ENCODE results near the gene KAT2A.

The KAT2A gene

DNA sequence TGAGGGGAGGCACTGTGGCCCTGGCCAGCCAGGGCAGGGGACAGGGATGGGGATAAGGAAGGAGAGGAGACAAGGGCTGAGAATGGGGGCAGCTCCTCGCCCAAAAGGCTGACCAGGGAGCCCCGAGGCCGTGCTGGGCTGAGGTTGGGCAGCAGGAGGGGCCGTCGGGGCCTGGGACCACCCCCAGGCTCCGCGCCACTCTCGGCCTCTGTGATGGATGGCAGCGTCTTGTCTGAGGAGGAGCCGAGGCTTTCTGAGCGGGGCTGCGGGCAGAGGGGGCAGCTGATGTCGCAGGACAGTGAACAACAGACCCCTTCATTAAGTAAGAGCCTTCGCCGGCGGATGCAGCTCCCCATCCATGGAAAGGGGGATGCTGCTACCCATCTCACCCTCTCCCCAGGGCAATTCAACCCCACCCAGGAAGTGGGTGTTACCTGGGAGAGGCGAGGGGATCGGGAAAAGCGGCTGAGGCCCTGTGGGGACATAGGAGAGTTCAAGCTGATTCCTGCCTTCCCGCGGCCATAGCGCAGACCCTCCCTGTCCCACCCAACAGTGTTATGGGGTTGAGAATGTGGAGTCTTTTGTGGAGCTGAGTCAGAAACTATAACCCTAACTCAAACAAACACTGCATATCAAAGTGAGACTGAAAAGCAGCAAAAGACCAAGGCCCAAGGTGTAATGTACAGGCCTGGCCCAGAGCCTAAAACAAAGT, 42.7 kb upstream of the KAT2A start:
- no peak for ATAC-seq
- no peak for TF ChIP-seq ZNF70 (CRISPR knock-in tag; IDR thresholded peaks at IDR 0.05)
- TF ChIP-seq, protein P1, sequence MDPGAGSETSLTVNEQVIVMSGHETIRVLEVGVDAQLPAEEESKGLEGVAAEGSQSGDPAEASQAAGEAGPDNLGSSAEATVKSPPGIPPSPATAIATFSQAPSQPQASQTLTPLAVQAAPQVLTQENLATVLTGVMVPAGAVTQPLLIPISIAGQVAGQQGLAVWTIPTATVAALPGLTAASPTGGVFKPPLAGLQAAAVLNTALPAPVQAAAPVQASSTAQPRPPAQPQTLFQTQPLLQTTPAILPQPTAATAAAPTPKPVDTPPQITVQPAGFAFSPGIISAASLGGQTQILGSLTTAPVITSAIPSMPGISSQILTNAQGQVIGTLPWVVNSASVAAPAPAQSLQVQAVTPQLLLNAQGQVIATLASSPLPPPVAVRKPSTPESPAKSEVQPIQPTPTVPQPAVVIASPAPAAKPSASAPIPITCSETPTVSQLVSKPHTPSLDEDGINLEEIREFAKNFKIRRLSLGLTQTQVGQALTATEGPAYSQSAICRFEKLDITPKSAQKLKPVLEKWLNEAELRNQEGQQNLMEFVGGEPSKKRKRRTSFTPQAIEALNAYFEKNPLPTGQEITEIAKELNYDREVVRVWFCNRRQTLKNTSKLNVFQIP (CRISPR knock-in tag; IDR thresholded peaks at IDR 0.05; ENCODE audit: borderline replicate concordance, low read depth), result no peak

DNA sequence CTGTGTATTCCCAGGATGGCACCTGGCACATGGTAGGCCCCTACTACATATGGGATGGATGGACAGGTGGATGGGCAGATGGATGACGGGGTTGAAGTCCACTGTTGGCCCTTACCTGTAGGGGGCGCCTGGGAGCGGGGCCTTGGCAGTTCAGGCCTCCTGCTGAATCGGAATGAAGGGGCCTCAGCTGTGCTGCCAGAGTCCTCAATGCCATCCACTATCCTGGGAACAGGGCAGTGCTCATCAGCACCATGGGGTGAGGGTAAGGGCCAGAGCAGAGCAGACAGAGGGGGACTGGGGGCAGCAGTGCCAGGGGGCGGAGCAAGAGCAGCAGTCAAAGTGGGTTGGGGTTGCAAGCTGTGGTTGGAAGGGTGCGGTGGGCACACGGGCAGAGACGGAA, 41.9 kb upstream of the KAT2A start:
- peak; percentile 16; the same call in 1 of the 3 replicates for ATAC-seq
- TF ChIP-seq OSR1 (CRISPR knock-in tag; IDR thresholded peaks at IDR 0.05) (no peak), ESRRG (CRISPR knock-in tag; IDR thresholded peaks at IDR 0.05) (no peak), SNAI2 (CRISPR knock-in tag; IDR thresholded peaks at IDR 0.05) (no peak), ZNF70 (CRISPR knock-in tag; IDR thresholded peaks at IDR 0.05) (no peak), TCF4 (CRISPR knock-in tag; IDR thresholded peaks at IDR 0.05; ENCODE audit: borderline replicate concordance) (no peak), ZC3H10 (CRISPR knock-in tag; IDR thresholded peaks at IDR 0.05) (no peak), ZNF565 (CRISPR knock-in tag; conservative IDR thresholded peaks at IDR 0.05; ENCODE audit: low read depth) (no peak), TOX (CRISPR knock-in tag; IDR thresholded peaks at IDR 0.05; ENCODE audit: borderline replicate concordance) (no peak), ZNF8 (CRISPR knock-in tag; IDR thresholded peaks at IDR 0.05) (no peak)
- TF ChIP-seq, protein P2, sequence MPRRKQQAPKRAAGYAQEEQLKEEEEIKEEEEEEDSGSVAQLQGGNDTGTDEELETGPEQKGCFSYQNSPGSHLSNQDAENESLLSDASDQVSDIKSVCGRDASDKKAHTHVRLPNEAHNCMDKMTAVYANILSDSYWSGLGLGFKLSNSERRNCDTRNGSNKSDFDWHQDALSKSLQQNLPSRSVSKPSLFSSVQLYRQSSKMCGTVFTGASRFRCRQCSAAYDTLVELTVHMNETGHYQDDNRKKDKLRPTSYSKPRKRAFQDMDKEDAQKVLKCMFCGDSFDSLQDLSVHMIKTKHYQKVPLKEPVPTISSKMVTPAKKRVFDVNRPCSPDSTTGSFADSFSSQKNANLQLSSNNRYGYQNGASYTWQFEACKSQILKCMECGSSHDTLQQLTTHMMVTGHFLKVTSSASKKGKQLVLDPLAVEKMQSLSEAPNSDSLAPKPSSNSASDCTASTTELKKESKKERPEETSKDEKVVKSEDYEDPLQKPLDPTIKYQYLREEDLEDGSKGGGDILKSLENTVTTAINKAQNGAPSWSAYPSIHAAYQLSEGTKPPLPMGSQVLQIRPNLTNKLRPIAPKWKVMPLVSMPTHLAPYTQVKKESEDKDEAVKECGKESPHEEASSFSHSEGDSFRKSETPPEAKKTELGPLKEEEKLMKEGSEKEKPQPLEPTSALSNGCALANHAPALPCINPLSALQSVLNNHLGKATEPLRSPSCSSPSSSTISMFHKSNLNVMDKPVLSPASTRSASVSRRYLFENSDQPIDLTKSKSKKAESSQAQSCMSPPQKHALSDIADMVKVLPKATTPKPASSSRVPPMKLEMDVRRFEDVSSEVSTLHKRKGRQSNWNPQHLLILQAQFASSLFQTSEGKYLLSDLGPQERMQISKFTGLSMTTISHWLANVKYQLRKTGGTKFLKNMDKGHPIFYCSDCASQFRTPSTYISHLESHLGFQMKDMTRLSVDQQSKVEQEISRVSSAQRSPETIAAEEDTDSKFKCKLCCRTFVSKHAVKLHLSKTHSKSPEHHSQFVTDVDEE (CRISPR knock-in tag; IDR thresholded peaks at IDR 0.05), result no peak

DNA sequence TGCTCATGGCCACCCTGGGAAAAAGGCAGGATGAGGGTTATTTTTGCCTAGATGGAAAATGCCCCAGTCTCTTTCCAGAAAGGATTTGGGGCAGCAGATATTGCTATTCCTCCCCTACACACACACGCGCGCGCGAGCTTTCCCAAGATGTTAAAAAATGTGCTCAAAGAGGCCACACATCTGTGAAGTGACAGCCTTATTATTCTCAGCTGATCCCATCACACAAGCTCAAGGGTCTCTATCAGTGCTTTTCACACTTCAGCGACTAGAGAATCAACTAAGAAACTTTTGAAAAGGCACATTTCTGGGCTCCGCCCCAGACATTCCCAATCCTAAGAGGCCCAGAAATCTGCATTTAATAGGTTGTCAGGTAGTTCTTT, 39.4 kb upstream of the KAT2A start:
- no peak for TF ChIP-seq CSDC2 (CRISPR knock-in tag; IDR thresholded peaks at IDR 0.05)
- TF ChIP-seq, protein P2 (CRISPR knock-in tag; IDR thresholded peaks at IDR 0.05), result no peak
- no peak for ATAC-seq

DNA sequence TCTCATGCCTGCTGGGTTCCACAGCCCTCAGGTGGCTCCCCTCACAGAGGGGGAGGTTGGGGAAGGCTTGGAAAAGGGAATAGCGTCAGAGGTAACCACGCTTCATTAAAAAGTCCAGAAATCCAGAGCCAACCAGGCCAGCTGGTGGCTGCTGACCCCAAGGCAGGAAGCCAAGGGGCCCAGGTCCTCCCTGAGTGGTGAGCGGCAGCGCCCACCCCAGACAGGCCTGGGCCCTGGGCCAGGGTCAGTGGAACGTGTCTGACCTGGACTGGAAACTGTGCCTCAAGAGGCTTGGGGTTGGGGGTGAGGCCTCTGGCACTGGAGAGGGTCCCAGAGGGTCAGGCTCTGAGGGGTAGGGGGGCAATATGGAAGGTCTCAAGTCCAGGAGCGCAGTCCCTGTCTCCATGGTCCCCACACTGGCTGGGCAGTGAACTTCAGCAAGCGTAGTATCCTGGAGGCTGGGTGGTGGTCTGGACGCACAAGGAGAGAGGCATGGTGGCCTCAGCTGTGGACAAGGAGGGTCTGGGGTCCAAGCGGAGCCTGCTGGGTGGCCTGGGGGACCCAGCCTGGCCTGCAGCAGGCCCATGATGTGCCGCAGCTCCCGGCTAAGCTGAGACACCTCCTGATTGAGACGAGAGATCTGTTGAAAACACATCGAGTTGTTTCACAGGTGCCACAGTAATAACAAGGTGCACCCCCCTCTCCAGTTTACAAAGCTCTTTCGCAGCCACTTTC, 38.8 kb upstream of the KAT2A start:
- no peak for ATAC-seq
- no peak for TF ChIP-seq TCF4 (CRISPR knock-in tag; IDR thresholded peaks at IDR 0.05; ENCODE audit: borderline replicate concordance)
- no peak for TF ChIP-seq RARB (CRISPR knock-in tag; IDR thresholded peaks at IDR 0.05)
- TF ChIP-seq ARNTL (CRISPR knock-in tag; IDR thresholded peaks at IDR 0.05; ENCODE audit: borderline replicate concordance, low read depth), result no peak
- TF ChIP-seq ZNF70 (CRISPR knock-in tag; IDR thresholded peaks at IDR 0.05), result no peak
- TF ChIP-seq, protein P3, sequence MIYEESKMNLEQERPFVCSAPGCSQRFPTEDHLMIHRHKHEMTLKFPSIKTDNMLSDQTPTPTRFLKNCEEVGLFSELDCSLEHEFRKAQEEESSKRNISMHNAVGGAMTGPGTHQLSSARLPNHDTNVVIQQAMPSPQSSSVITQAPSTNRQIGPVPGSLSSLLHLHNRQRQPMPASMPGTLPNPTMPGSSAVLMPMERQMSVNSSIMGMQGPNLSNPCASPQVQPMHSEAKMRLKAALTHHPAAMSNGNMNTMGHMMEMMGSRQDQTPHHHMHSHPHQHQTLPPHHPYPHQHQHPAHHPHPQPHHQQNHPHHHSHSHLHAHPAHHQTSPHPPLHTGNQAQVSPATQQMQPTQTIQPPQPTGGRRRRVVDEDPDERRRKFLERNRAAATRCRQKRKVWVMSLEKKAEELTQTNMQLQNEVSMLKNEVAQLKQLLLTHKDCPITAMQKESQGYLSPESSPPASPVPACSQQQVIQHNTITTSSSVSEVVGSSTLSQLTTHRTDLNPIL (CRISPR knock-in tag; IDR thresholded peaks at IDR 0.05; ENCODE audit: low read depth), result no peak
- TF ChIP-seq PPARA (CRISPR knock-in tag; IDR thresholded peaks at IDR 0.05; ENCODE audit: borderline replicate concordance), result no peak
- no peak for TF ChIP-seq ESRRG (CRISPR knock-in tag; IDR thresholded peaks at IDR 0.05)
- TF ChIP-seq GLIS3 (CRISPR knock-in tag; IDR thresholded peaks at IDR 0.05), result no peak
- TF ChIP-seq, protein P2 (CRISPR knock-in tag; IDR thresholded peaks at IDR 0.05), result no peak
- TF ChIP-seq BACH2 (CRISPR knock-in tag; IDR thresholded peaks at IDR 0.05; ENCODE audit: borderline replicate concordance), result no peak
- TF ChIP-seq ZC3H10 (CRISPR knock-in tag; IDR thresholded peaks at IDR 0.05), result no peak
- no peak for TF ChIP-seq TOX (CRISPR knock-in tag; IDR thresholded peaks at IDR 0.05; ENCODE audit: borderline replicate concordance)
- TF ChIP-seq ZNF8 (CRISPR knock-in tag; IDR thresholded peaks at IDR 0.05), result no peak
